Measurements from ENCODE around the gene GBX2.

Gene GBX2

GRCh38 chr2:236204953-236205352 is 36.8 kb upstream of the GBX2 start:
- Histone ChIP-seq H3K27me3 (ENCODE audit: insufficient read depth, low read length, poor library complexity) (peaks cover 6% of the 10 kb centered on the region), H3K9me3 (ENCODE audit: insufficient read depth, low read length, severe bottlenecking) (peaks cover 6% of the 10 kb centered on the region), H3K4me2 (ENCODE audit: insufficient read depth, low read length) (no peak overlapping the region), H3K4me3 (ENCODE audit: low read depth in 1 of 2, low read length in 2 of 2) (no peak overlapping the region), H3K36me3 (ENCODE audit: insufficient read depth, low read length) (no peaks in the 10 kb centered on the region), H2AFZ (ENCODE audit: low read depth, low read length) (no peak overlapping the region), H3K79me2 (ENCODE audit: insufficient read depth, low read length) (no peaks in the 10 kb centered on the region), H3K4me1 (ENCODE audit: insufficient read depth, low read length) (no peaks in the 10 kb centered on the region), H3K9ac (ENCODE audit: low read depth, low read length) (no peak overlapping the region), H3K27ac (ENCODE audit: low read length) (no peak overlapping the region), H4K20me1 (ENCODE audit: insufficient read depth, low read length) (no peaks in the 10 kb centered on the region)
- DNase-seq (no peak), ATAC-seq (ENCODE audit: insufficient read depth, low read depth) (no peak)
- no peak for TF ChIP-seq EZH2 (IDR thresholded peaks at IDR 0.05; ENCODE audit: borderline replicate concordance, low read depth, low read length, severe bottlenecking)
- TF ChIP-seq CTCF (IDR thresholded peaks at IDR 0.05; ENCODE audit: borderline replicate concordance, extremely low read depth, low read length, poor library complexity, severe bottlenecking), result no peak

GRCh38 chr2:236200378-236200777 is 32.2 kb upstream of the GBX2 start:
- no peaks in the 10 kb centered on the region for H3K36me3 ChIP-seq (ENCODE audit: insufficient read depth, low read length)
- no peak overlapping the region for H3K9ac ChIP-seq (ENCODE audit: low read depth, low read length)
- no peak overlapping the region for H3K27ac ChIP-seq (ENCODE audit: low read length)
- H3K4me1 ChIP-seq (ENCODE audit: insufficient read depth, low read length), result no peaks in the 10 kb centered on the region
- no peaks in the 10 kb centered on the region for H4K20me1 ChIP-seq (ENCODE audit: insufficient read depth, low read length)
- H3K27me3 ChIP-seq (ENCODE audit: insufficient read depth, low read length, poor library complexity), result peaks cover 10% of the 10 kb centered on the region
- no peaks in the 10 kb centered on the region for H3K79me2 ChIP-seq (ENCODE audit: insufficient read depth, low read length)
- TF ChIP-seq CTCF (IDR thresholded peaks at IDR 0.05; ENCODE audit: borderline replicate concordance, extremely low read depth, low read length, poor library complexity, severe bottlenecking) (no peak), EZH2 (IDR thresholded peaks at IDR 0.05; ENCODE audit: borderline replicate concordance, low read depth, low read length, severe bottlenecking) (no peak)
- peaks cover 3% of the 10 kb centered on the region for H3K9me3 ChIP-seq (ENCODE audit: insufficient read depth, low read length, severe bottlenecking)
- no peak overlapping the region for H3K4me2 ChIP-seq (ENCODE audit: insufficient read depth, low read length)
- H3K4me3 ChIP-seq (ENCODE audit: low read depth in 1 of 2, low read length in 2 of 2), result no peak overlapping the region
- DNase-seq (no peak), ATAC-seq (ENCODE audit: insufficient read depth, low read depth) (no peak)
- no peak overlapping the region for H2AFZ ChIP-seq (ENCODE audit: low read depth, low read length)

DNA sequence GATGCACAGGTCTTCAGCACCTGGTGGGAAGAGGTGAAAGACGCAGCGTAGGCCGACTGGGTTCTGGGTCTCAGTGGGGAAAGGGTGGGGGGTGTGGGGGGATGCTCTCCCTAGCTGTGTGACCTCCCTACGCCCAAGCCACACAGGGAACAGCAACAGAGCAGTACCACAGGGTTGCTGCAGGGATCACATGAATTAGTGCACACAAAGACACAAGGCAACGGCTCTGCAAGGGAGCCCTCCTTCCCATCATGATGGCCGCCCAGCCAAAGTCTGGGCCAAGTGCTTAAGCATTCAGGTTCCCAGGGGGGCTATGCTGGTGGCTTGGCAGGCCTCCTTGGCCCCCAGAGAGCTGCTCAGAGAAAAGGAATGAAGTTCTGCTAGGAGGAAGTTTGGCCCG is 28.2 kb upstream of the GBX2 start:
- H3K27ac ChIP-seq (ENCODE audit: low read length), result no peak overlapping the region
- ATAC-seq (ENCODE audit: insufficient read depth, low read depth), result no peak
- H2AFZ ChIP-seq (ENCODE audit: low read depth, low read length), result no peak overlapping the region

More for the DNA sequence above, 28.2 kb upstream of the GBX2 start:
- Histone ChIP-seq H3K27me3 (ENCODE audit: insufficient read depth, low read length, poor library complexity) (peaks cover 8% of the 10 kb centered on the region), H3K4me1 (ENCODE audit: insufficient read depth, low read length) (no peaks in the 10 kb centered on the region), H3K9me3 (ENCODE audit: insufficient read depth, low read length, severe bottlenecking) (no peaks in the 10 kb centered on the region), H3K4me2 (ENCODE audit: insufficient read depth, low read length) (no peak overlapping the region), H3K36me3 (ENCODE audit: insufficient read depth, low read length) (no peaks in the 10 kb centered on the region), H4K20me1 (ENCODE audit: insufficient read depth, low read length) (no peaks in the 10 kb centered on the region), H3K9ac (ENCODE audit: low read depth, low read length) (no peak overlapping the region), H3K4me3 (ENCODE audit: low read depth in 1 of 2, low read length in 2 of 2) (no peak overlapping the region), H3K79me2 (ENCODE audit: insufficient read depth, low read length) (no peaks in the 10 kb centered on the region)
- TF ChIP-seq CTCF (IDR thresholded peaks at IDR 0.05; ENCODE audit: borderline replicate concordance, extremely low read depth, low read length, poor library complexity, severe bottlenecking), result no peak
- no peak for TF ChIP-seq EZH2 (IDR thresholded peaks at IDR 0.05; ENCODE audit: borderline replicate concordance, low read depth, low read length, severe bottlenecking)
- no peak for DNase-seq

All from DND-41 (cell line).